ENCODE results near the gene VPS41.
A peak's percentile ranks its signal among the peaks of the same experiment; 100 is the strongest.
"Not testable (repeated sequence)": the region's sequence is repeated elsewhere in the genome, so short reads cannot be mapped to it uniquely, and the experiment has no call there.

The VPS41 gene

DNA sequence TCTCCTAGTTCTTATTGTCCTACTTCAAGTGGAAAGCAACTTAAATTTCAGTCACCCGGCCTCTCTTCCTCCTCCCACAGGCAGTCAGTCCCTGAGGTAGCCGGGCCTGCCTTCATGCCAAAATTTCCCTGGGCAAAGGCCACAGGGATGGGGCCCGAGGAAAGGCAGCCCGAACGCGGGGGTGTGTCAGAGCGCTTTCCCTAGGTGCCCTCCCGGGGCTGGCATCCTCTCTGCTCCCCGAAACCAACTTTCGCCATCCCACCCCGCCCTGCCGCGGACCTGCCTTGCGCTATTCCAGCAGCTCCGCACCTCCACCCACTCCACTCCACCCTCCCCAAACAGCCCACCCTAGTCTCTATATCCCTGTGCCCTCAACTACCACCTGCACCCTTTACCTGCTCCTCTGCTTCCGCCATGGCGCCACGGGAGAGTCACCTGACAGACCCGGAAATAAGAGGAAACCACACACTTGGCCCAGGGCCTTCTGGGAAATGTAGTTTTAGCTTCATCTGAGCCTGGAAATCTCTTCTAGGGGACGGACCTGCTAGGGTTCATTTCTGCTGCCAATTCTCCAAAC, at the start of gene VPS41:
Gene VPS41, minus strand, starts transcription at position 433 of the 577 bp plus-strand sequence. Its CDS starts 17 bp downstream, at position 416.
- H3K4me3 ChIP-seq (ENCODE audit: low read depth, low read length): peak within 1 kb of the TSS; percentile 79
- H3K27ac ChIP-seq (ENCODE audit: low read depth, low read length): no peak within 1 kb of the TSS
- H3K79me2 ChIP-seq (ENCODE audit: control insufficient read depth, insufficient read depth, low read length, unreplicated experiment): peaks cover 27% of the 10 kb centered on the region
- peak within 1 kb of the TSS; percentile 74 for H2AFZ ChIP-seq (ENCODE audit: low read length, unreplicated experiment)
- no peaks in the 10 kb centered on the region for H3K27me3 ChIP-seq (ENCODE audit: insufficient read depth, low read length)
- H3K36me3 ChIP-seq (ENCODE audit: insufficient read depth, low read length): no peaks in the 10 kb centered on the region
- H3K4me1 ChIP-seq (ENCODE audit: control insufficient read depth, insufficient read depth, low read length, unreplicated experiment): peaks cover 15% of the 10 kb centered on the region

DNA sequence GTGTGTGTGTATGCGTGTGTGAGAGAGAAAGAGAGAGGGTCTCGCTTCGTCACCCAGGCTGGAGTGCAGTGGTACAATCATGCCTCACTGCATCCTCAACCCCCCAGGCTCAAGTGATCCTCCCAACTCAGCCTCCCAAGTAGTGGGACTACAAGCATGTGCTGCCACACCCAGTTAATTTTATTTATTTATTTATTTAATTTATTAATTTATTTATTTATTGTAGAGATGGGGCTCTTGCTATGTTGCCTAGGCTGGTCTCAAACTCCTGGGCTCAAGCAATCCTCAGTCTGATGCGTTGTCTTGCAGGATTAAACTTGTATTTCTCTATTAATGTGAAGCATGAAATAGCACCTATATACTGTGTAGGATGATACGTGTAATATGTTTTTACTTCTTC, 46.9 kb upstream of the VPS41 start:
- H3K36me3 ChIP-seq (ENCODE audit: insufficient read depth, low read length): no peaks in the 10 kb centered on the region
- no peaks in the 10 kb centered on the region for H3K4me1 ChIP-seq (ENCODE audit: control insufficient read depth, insufficient read depth, low read length, unreplicated experiment)
- H3K27ac ChIP-seq (ENCODE audit: low read depth, low read length): no peak overlapping the region
- H2AFZ ChIP-seq (ENCODE audit: low read length, unreplicated experiment): no peak overlapping the region
- no peak overlapping the region for H3K4me3 ChIP-seq (ENCODE audit: low read depth, low read length)
- no peaks in the 10 kb centered on the region for H3K79me2 ChIP-seq (ENCODE audit: control insufficient read depth, insufficient read depth, low read length, unreplicated experiment)
- peaks cover 34% of the 10 kb centered on the region for H3K27me3 ChIP-seq (ENCODE audit: insufficient read depth, low read length)

DNA sequence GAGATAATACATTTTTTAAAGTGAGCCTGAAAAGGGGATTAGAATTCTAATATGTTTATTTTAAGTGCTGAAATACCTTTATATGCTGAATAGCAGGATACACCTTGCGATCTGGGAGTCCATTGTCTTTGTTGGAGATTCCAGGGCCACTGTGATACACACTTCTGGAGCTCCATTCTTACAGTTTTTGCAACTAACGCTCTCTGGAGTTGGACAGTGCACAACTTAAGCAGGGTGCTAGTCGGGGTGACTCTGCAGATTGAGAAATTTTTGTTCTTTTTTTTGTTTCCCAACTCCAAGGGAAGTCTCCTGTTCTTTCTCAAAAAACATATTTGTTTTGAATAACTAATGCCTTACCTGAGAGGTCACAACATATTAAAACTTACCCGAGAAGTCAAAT, 45.0 kb upstream of the VPS41 start:
- H3K4me3 ChIP-seq (ENCODE audit: low read depth, low read length): no peak overlapping the region
- H3K27ac ChIP-seq (ENCODE audit: low read depth, low read length): no peak overlapping the region
- peaks cover 26% of the 10 kb centered on the region for H3K27me3 ChIP-seq (ENCODE audit: insufficient read depth, low read length)
- H3K79me2 ChIP-seq (ENCODE audit: control insufficient read depth, insufficient read depth, low read length, unreplicated experiment): no peaks in the 10 kb centered on the region
- no peaks in the 10 kb centered on the region for H3K36me3 ChIP-seq (ENCODE audit: insufficient read depth, low read length)
- no peaks in the 10 kb centered on the region for H3K4me1 ChIP-seq (ENCODE audit: control insufficient read depth, insufficient read depth, low read length, unreplicated experiment)
- no peak overlapping the region for H2AFZ ChIP-seq (ENCODE audit: low read length, unreplicated experiment)

DNA sequence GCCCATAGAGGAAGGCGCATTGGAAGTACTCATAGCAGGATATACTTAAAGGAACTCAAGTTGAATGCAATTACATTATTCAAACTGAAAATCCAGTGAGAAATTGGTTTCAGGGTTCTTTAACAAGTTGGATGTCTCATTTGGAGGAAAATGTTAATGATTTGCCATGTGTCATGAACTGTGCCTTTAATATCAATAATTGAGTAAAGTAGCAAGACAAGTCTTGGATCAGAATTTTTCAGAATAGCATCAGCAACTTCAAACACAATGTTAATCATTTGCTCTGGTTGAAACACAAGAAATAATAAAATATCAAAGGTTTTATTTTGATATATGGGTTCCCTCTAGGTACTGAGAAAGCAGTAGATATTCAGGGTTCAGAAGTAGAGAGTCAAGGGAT, 44.2 kb upstream of the VPS41 start:
- Histone ChIP-seq H3K79me2 (ENCODE audit: control insufficient read depth, insufficient read depth, low read length, unreplicated experiment) (no peaks in the 10 kb centered on the region), H3K27ac (ENCODE audit: low read depth, low read length) (no peak overlapping the region), H3K27me3 (ENCODE audit: insufficient read depth, low read length) (peaks cover 25% of the 10 kb centered on the region), H3K4me3 (ENCODE audit: low read depth, low read length) (no peak overlapping the region), H3K4me1 (ENCODE audit: control insufficient read depth, insufficient read depth, low read length, unreplicated experiment) (no peaks in the 10 kb centered on the region), H2AFZ (ENCODE audit: low read length, unreplicated experiment) (no peak overlapping the region), H3K36me3 (ENCODE audit: insufficient read depth, low read length) (no peaks in the 10 kb centered on the region)

DNA sequence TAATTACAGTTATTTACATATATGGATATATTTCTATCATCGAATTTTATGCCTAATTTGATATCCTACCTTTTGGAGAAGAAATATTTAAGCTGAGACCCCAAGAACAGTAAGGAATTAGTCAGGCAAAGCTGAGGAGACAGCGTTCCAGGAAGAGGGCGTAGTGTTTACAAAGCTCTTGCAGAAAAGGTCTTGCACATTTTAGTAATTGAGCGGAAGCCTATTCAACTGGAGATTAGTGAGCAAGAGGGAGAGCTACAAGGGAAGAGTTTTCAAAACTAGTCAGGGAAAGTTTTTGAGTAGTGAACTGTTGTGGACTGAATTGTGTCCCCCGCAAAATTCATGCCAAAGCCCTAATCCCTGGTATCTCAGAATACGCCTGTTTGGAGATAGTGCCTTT, 42.2 kb upstream of the VPS41 start:
- no peaks in the 10 kb centered on the region for H3K36me3 ChIP-seq (ENCODE audit: insufficient read depth, low read length)
- H3K79me2 ChIP-seq (ENCODE audit: control insufficient read depth, insufficient read depth, low read length, unreplicated experiment): no peaks in the 10 kb centered on the region
- no peak overlapping the region for H3K27ac ChIP-seq (ENCODE audit: low read depth, low read length)
- H3K27me3 ChIP-seq (ENCODE audit: insufficient read depth, low read length): peaks cover 25% of the 10 kb centered on the region
- no peak overlapping the region for H3K4me3 ChIP-seq (ENCODE audit: low read depth, low read length)
- no peaks in the 10 kb centered on the region for H3K4me1 ChIP-seq (ENCODE audit: control insufficient read depth, insufficient read depth, low read length, unreplicated experiment)
- no peak overlapping the region for H2AFZ ChIP-seq (ENCODE audit: low read length, unreplicated experiment)

DNA sequence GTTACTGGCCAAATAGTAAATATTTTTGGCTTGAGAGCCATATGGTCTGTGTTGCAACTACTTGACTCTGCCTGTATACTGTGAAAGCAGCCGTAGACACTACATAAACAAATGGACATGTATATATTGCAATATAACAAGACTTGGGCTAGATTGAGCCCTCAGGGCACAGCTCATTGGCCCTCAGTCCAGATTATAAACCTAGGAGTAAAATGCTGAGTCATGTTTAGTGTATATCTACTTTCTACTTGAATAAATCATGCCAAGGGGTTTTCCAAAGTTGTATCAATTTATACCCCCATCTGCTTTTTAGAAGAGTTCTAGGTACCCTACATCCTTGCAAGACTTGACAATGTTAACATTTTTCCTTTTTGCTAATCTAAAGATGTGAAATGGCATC, 41.3 kb upstream of the VPS41 start:
- no peaks in the 10 kb centered on the region for H3K4me1 ChIP-seq (ENCODE audit: control insufficient read depth, insufficient read depth, low read length, unreplicated experiment)
- H3K27ac ChIP-seq (ENCODE audit: low read depth, low read length): no peak overlapping the region
- H3K36me3 ChIP-seq (ENCODE audit: insufficient read depth, low read length): no peaks in the 10 kb centered on the region
- peaks cover 25% of the 10 kb centered on the region for H3K27me3 ChIP-seq (ENCODE audit: insufficient read depth, low read length)
- H3K79me2 ChIP-seq (ENCODE audit: control insufficient read depth, insufficient read depth, low read length, unreplicated experiment): no peaks in the 10 kb centered on the region
- H3K4me3 ChIP-seq (ENCODE audit: low read depth, low read length): no peak overlapping the region
- H2AFZ ChIP-seq (ENCODE audit: low read length, unreplicated experiment): no peak overlapping the region

DNA sequence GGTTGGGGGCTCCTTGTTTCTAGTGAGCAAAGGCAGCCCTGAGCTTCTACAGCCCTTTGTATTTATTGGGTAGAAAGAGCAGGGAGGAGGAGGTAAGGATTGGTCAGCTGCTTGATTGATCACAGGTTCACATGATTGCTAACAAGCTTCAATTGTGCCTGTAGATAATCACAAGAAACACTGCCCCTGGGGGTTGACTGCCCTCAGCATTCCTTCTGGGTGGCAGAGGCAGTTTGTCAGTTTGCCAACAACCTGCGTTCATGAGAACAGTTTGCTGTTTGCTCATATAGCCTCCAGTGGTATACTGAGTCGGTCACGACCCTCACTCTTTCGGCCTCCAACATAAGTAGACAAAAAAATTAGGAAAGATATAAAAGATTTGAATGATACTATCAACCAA, 38.5 kb upstream of the VPS41 start:
- H3K27ac ChIP-seq (ENCODE audit: low read depth, low read length); H3K36me3 ChIP-seq (ENCODE audit: insufficient read depth, low read length); H3K4me1 ChIP-seq (ENCODE audit: control insufficient read depth, insufficient read depth, low read length, unreplicated experiment); H3K4me3 ChIP-seq (ENCODE audit: low read depth, low read length); H2AFZ ChIP-seq (ENCODE audit: low read length, unreplicated experiment); H3K27me3 ChIP-seq (ENCODE audit: insufficient read depth, low read length); H3K79me2 ChIP-seq (ENCODE audit: control insufficient read depth, insufficient read depth, low read length, unreplicated experiment): not testable (repeated sequence)

DNA sequence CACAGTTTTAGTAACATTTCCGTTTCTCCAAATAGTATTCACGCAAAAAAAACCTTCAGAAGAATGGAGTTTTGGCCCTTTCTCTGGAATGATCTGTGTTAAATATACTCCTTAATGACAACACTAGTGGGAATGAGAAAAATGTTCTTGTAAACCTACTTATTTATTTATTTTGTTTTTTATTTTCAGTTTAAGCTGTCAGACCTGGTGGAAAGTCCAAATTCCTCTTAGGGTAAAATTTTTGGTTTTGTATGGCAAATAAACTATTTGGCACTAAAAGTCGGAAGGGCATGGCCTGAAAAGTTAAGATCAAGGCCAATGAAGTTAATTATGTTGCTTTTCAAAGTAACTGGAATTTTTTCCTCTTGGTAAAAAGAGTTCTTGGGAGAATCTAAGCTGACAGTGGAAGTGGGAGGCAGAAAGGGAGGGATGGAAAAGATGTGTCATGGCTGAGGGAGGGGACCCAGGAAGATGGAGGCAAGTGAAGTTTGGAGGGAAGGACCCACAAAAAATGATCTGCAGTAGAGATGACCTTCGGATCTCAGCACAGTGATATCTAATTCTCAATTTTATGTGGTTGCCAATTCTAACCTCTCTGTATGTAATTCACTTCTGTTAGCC, 33.5 kb upstream of the VPS41 start:
- no peak overlapping the region for H3K27ac ChIP-seq (ENCODE audit: low read depth, low read length)
- no peaks in the 10 kb centered on the region for H3K36me3 ChIP-seq (ENCODE audit: insufficient read depth, low read length)
- H3K4me3 ChIP-seq (ENCODE audit: low read depth, low read length): no peak overlapping the region
- no peaks in the 10 kb centered on the region for H3K79me2 ChIP-seq (ENCODE audit: control insufficient read depth, insufficient read depth, low read length, unreplicated experiment)
- H2AFZ ChIP-seq (ENCODE audit: low read length, unreplicated experiment): no peak overlapping the region
- H3K27me3 ChIP-seq (ENCODE audit: insufficient read depth, low read length): peaks cover 49% of the 10 kb centered on the region
- H3K4me1 ChIP-seq (ENCODE audit: control insufficient read depth, insufficient read depth, low read length, unreplicated experiment): no peaks in the 10 kb centered on the region

DNA sequence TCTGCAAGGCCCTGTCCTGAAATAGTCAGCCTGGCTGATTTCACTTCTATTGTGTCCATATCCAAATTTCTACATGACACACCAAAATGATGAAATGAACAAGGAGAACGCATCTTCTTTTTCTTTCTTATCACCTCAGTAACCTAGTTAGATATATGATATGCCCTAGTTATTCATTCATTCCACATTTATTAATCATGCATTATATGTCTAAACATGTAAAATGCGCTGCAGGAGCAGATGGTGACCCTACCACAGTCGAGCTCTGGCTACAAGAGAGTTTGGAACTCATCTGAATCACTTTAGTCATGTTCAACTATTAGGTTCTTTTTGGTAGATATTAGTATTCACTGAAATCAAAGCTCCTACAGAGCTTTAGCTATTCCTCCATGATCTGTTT, 31.8 kb upstream of the VPS41 start:
- H2AFZ ChIP-seq (ENCODE audit: low read length, unreplicated experiment): no peak overlapping the region
- H3K27ac ChIP-seq (ENCODE audit: low read depth, low read length): no peak overlapping the region
- H3K27me3 ChIP-seq (ENCODE audit: insufficient read depth, low read length): peaks cover 52% of the 10 kb centered on the region
- H3K4me1 ChIP-seq (ENCODE audit: control insufficient read depth, insufficient read depth, low read length, unreplicated experiment): no peaks in the 10 kb centered on the region
- no peaks in the 10 kb centered on the region for H3K79me2 ChIP-seq (ENCODE audit: control insufficient read depth, insufficient read depth, low read length, unreplicated experiment)
- no peak overlapping the region for H3K4me3 ChIP-seq (ENCODE audit: low read depth, low read length)
- no peaks in the 10 kb centered on the region for H3K36me3 ChIP-seq (ENCODE audit: insufficient read depth, low read length)

DNA sequence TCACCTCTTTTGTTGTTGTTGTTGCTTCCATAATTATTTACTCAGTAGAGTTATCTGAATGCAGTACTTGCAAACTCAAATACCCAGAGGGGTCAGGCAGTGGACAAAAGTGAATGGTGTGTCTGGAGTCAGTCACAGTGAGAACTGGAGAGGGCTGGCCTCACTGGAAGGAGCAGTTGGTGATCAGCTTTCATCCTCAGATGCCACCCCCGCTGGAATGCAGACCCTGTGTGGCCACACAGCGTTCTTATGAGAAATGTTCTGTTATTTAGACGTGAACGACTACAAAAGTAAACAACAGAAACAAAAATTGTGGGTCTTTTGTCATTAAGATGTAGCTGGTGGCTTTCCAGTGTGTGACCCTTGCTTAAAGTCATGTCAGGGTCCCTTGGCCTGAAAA, 29.6 kb upstream of the VPS41 start:
- Histone ChIP-seq H3K27ac (ENCODE audit: low read depth, low read length) (no peak overlapping the region), H3K27me3 (ENCODE audit: insufficient read depth, low read length) (peaks cover 50% of the 10 kb centered on the region), H3K4me3 (ENCODE audit: low read depth, low read length) (no peak overlapping the region), H3K79me2 (ENCODE audit: control insufficient read depth, insufficient read depth, low read length, unreplicated experiment) (no peaks in the 10 kb centered on the region), H2AFZ (ENCODE audit: low read length, unreplicated experiment) (no peak overlapping the region), H3K36me3 (ENCODE audit: insufficient read depth, low read length) (no peaks in the 10 kb centered on the region), H3K4me1 (ENCODE audit: control insufficient read depth, insufficient read depth, low read length, unreplicated experiment) (no peaks in the 10 kb centered on the region)

DNA sequence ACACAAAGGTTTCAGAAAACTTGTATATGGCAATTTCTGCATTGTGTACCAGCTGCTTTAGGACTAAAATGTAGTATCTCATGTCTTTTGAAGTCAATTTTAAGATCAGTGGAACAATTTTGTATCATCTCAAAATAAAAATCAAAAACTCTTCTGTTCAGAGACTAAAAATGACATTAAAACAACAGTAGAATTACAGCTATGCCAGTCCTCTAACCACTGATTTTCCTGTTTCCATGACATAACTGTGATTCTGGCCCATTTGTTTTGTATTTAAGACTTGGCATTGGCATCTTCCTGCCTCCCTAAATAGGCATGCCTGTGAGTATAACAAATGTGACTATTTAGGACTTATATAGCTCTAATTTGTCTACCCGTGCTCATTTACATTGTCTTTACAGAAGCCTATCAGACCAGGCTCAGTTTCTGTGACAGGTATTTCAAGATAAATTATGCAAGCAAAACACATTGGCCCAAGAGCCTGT, 29.1 kb upstream of the VPS41 start:
- Histone ChIP-seq H3K27ac (ENCODE audit: low read depth, low read length) (no peak overlapping the region), H3K79me2 (ENCODE audit: control insufficient read depth, insufficient read depth, low read length, unreplicated experiment) (no peaks in the 10 kb centered on the region), H2AFZ (ENCODE audit: low read length, unreplicated experiment) (no peak overlapping the region), H3K4me3 (ENCODE audit: low read depth, low read length) (no peak overlapping the region), H3K36me3 (ENCODE audit: insufficient read depth, low read length) (no peaks in the 10 kb centered on the region), H3K27me3 (ENCODE audit: insufficient read depth, low read length) (peaks cover 50% of the 10 kb centered on the region), H3K4me1 (ENCODE audit: control insufficient read depth, insufficient read depth, low read length, unreplicated experiment) (no peaks in the 10 kb centered on the region)

Data from ACC112 (cell line).